GM12878 (cell line): Measurements from ENCODE around the gene PLEKHA6.

ENCODE experiments used
- NFYB ChIP-seq: IDR thresholded peaks from 2 replicates; pipeline ENCODE4 v1.6.1; 2011; ENCODE audit warnings: low read depth, mild to moderate bottlenecking, low read length, improper control_type of control experiment, moderate library complexity; ENCODE audit not compliant: insufficient read depth
- TF ChIP-seq, protein P1 (sequence below), 3 experiments: IDR thresholded peaks in 2 of 3; conservative IDR thresholded peaks in 1 of 3; 2 replicates each; pipeline ENCODE4 v1.5.1; 2011; ENCODE audit warnings: low read depth in 3 of 3, low read length in 3 of 3, mild to moderate bottlenecking in 3 of 3, control low read depth in 2 of 3, moderate library complexity in 2 of 3, inconsistent platforms in 1 of 3, mixed read lengths in 1 of 3; ENCODE audit not compliant: control insufficient read depth in 2 of 3, insufficient read depth in 1 of 3; ENCODE audit errors: extremely low read depth in 1 of 3

DNA sequence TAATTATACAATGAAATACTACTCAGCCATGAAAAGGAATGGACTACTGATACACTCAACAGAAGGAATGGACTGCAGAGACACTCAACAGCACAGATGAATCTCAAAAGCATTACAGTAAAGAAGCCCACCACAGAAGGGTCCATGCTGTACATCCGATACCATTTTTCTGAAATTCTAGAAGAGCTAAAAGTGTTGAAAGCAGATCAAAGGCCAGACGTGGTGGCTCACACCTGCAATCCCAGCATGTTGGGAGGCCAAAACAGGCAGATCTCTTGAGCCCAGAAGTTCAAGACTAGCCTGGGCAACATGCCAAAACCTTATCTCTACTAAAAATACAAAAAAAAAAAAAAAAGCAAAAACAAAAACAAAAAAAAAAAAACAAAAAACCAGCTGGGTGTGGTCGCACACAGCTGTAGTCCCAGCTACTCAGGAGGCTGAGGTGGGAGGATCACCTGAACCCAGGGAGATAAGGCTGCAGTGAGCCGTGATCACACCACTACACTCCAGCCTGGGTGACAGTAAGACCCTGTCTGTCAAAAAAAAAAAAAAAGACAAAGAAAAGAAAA, 36.4 kb upstream of the PLEKHA6 start:
- TF ChIP-seq NFYB: no peak
- TF ChIP-seq, protein P1, sequence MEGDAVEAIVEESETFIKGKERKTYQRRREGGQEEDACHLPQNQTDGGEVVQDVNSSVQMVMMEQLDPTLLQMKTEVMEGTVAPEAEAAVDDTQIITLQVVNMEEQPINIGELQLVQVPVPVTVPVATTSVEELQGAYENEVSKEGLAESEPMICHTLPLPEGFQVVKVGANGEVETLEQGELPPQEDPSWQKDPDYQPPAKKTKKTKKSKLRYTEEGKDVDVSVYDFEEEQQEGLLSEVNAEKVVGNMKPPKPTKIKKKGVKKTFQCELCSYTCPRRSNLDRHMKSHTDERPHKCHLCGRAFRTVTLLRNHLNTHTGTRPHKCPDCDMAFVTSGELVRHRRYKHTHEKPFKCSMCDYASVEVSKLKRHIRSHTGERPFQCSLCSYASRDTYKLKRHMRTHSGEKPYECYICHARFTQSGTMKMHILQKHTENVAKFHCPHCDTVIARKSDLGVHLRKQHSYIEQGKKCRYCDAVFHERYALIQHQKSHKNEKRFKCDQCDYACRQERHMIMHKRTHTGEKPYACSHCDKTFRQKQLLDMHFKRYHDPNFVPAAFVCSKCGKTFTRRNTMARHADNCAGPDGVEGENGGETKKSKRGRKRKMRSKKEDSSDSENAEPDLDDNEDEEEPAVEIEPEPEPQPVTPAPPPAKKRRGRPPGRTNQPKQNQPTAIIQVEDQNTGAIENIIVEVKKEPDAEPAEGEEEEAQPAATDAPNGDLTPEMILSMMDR (IDR thresholded peaks at IDR 0.05 in 2 of 3, conservative IDR thresholded peaks at IDR 0.05 in 1 of 3; ENCODE audit: control insufficient read depth in 2 of 3, extremely low read depth in 1 of 3, insufficient read depth in 1 of 3, low read depth in 3 of 3, low read length in 3 of 3): no peak
